MM.1S (cell line): ENCODE measurements around the gene ACACB.
"Not testable (repeated sequence)": the region's sequence is repeated elsewhere in the genome, so short reads cannot be mapped to it uniquely, and the experiment has no call there.

ENCODE experiments used
- DNase-seq: peaks from one replicate; pipeline ENCODE4 v3.0.0-alpha.2; 2015
- H2AFZ ChIP-seq: fragments of 300-600 bp; sonication (generic); 2 replicates; pipeline ENCODE4 v1.6.0; 2016; ENCODE audit warnings: antibody characterized with exemption, low read length
- H3F3A ChIP-seq: fragments of 300-600 bp; sonication (generic); 2 replicates; pipeline ENCODE4 v1.6.1; 2016; ENCODE audit warnings: mild to moderate bottlenecking, antibody characterized with exemption, low read length, moderate library complexity, mixed read lengths; ENCODE audit not compliant: insufficient read depth
- H3K27ac ChIP-seq: fragments of 300-600 bp; sonication (generic); 2 replicates; pipeline ENCODE4 v1.5.1; 2016; ENCODE audit warnings: mild to moderate bottlenecking, low read length
- H3K27me3 ChIP-seq: fragments of 300-600 bp; sonication (generic); replicated peaks from 2 replicates; pipeline ENCODE4 v1.6.0; 2016; ENCODE audit warnings: low read length; ENCODE audit not compliant: insufficient read depth
- H3K36me3 ChIP-seq: fragments of 300-600 bp; sonication (generic); replicated peaks from 2 replicates; pipeline ENCODE4 v1.6.1; 2016; ENCODE audit warnings: mild to moderate bottlenecking, low read length, mixed read lengths; ENCODE audit not compliant: insufficient read depth
- H3K4me1 ChIP-seq: fragments of 300-600 bp; sonication (generic); 2 replicates; pipeline ENCODE4 v1.6.1; 2016; ENCODE audit warnings: low read length, mixed read lengths
- H3K4me2 ChIP-seq: fragments of 300-600 bp; sonication (generic); 2 replicates; pipeline ENCODE4 v1.6.0; 2016; ENCODE audit warnings: low read depth, low read length
- H3K4me3 ChIP-seq: fragments of 300-600 bp; sonication (generic); 2 replicates; pipeline ENCODE4 v1.5.1; 2016; ENCODE audit warnings: low read length, mixed read lengths
- H3K79me2 ChIP-seq: fragments of 300-600 bp; sonication (generic); 2 replicates; pipeline ENCODE4 v1.6.1; 2016; ENCODE audit warnings: mixed run types, low read length, mixed read lengths
- H3K9ac ChIP-seq: fragments of 300-600 bp; sonication (generic); 2 replicates; pipeline ENCODE4 v1.6.1; 2016; ENCODE audit warnings: low read length, mixed read lengths
- H3K9me2 ChIP-seq: fragments of 300-600 bp; sonication (generic); replicated peaks from 2 replicates; pipeline ENCODE4 v1.6.1; 2016; ENCODE audit warnings: mild to moderate bottlenecking, low read length, mixed read lengths; ENCODE audit not compliant: insufficient read depth
- H3K9me3 ChIP-seq: fragments of 300-600 bp; sonication (generic); replicated peaks from 2 replicates; pipeline ENCODE4 v1.6.1; 2016; ENCODE audit warnings: mild to moderate bottlenecking, low read length, mixed read lengths; ENCODE audit not compliant: insufficient read depth
- H4K20me1 ChIP-seq: fragments of 300-600 bp; sonication (generic); 2 replicates; pipeline ENCODE4 v1.6.1; 2016; ENCODE audit warnings: mild to moderate bottlenecking, low read length, moderate library complexity, mixed read lengths; ENCODE audit not compliant: insufficient read depth
- EZH2 ChIP-seq: fragments of 300-600 bp; sonication (generic); optimal IDR thresholded peaks from 2 replicates; pipeline ENCODE3; 2017; ENCODE audit warnings: low read depth, mild to moderate bottlenecking, antibody characterized with exemption, low read length, mixed read lengths
- EZH2phosphoT487 ChIP-seq: fragments of 300-600 bp; sonication (generic); IDR thresholded peaks from 2 replicates; pipeline ENCODE4 v1.6.1; 2018; ENCODE audit warnings: antibody characterized with exemption, low read length
- TF ChIP-seq, protein P1 (sequence below): fragments of 300-600 bp; sonication (generic); IDR thresholded peaks from 2 replicates; pipeline ENCODE4 v1.5.1; 2016; ENCODE audit warnings: antibody characterized with exemption, low read length, mixed read lengths

ACACB gene

DNA sequence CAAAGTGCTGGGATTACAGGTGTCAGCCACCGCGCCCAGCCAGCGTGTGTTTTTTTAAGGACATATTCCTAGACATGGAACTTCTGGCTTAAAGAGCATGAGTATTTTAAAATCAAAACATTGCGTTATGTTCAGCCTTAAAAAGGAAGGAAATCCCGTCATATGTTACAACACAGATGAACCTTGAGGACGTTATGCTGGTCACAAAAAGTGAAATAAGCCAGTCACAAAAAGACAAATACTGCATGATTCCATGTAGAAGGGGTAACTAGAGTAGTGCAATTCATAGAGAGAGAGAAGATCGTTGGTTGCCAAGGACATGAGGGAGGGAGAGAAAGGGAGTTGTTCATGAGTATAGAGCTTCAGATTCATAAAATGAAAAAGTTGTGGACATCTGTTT, 53.9 kb downstream of the ACACB start:
- Histone ChIP-seq H3K36me3 (no peaks in the 10 kb centered on the region; the same call in none of the 2 replicates), H3K27ac (no peak overlapping the region), H3K27me3 (no peaks in the 10 kb centered on the region), H3K9ac (no peak overlapping the region), H2AFZ (no peak overlapping the region), H3K79me2 (no peaks in the 10 kb centered on the region; the same call in 1 of the 2 replicates), H3K9me3 (no peaks in the 10 kb centered on the region), H3K4me3 (no peak overlapping the region), H3F3A (no peaks in the 10 kb centered on the region), H3K4me1 (no peaks in the 10 kb centered on the region), H3K4me2 (no peak overlapping the region), H4K20me1 (0 out of 2 replicates have a peak, but pooled peaks cover 2% of the 10 kb centered on the region), H3K9me2 (no peaks in the 10 kb centered on the region)
- no peak for DNase-seq
- TF ChIP-seq, protein P1, sequence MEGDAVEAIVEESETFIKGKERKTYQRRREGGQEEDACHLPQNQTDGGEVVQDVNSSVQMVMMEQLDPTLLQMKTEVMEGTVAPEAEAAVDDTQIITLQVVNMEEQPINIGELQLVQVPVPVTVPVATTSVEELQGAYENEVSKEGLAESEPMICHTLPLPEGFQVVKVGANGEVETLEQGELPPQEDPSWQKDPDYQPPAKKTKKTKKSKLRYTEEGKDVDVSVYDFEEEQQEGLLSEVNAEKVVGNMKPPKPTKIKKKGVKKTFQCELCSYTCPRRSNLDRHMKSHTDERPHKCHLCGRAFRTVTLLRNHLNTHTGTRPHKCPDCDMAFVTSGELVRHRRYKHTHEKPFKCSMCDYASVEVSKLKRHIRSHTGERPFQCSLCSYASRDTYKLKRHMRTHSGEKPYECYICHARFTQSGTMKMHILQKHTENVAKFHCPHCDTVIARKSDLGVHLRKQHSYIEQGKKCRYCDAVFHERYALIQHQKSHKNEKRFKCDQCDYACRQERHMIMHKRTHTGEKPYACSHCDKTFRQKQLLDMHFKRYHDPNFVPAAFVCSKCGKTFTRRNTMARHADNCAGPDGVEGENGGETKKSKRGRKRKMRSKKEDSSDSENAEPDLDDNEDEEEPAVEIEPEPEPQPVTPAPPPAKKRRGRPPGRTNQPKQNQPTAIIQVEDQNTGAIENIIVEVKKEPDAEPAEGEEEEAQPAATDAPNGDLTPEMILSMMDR: no peak
- TF ChIP-seq EZH2 (no peak), EZH2phosphoT487 (no peak)

DNA sequence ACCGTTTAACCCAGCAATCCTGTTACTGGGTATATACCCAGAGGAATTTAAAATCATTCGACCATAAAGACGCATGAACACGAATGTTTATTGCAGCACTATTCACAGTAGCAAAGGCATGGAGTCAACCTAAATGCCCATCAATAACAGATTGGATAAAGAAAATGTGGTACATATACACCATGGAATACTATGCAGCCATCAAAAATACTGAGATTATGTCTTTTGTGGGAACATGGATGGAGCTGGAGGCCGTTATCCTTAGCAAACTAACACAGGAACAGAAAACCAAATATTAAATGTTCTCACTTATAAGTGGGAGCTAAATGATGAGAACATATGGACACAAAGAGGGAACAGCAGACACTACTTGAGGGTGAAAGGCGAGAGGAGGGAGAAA, 56.4 kb downstream of the ACACB start:
- H3K27me3 ChIP-seq, H3F3A ChIP-seq, H4K20me1 ChIP-seq, H3K4me1 ChIP-seq, H3K27ac ChIP-seq, H2AFZ ChIP-seq, H3K4me2 ChIP-seq, H3K9me3 ChIP-seq, H3K4me3 ChIP-seq, H3K79me2 ChIP-seq, H3K9me2 ChIP-seq, H3K36me3 ChIP-seq, DNase-seq, H3K9ac ChIP-seq: not testable (repeated sequence)

DNA sequence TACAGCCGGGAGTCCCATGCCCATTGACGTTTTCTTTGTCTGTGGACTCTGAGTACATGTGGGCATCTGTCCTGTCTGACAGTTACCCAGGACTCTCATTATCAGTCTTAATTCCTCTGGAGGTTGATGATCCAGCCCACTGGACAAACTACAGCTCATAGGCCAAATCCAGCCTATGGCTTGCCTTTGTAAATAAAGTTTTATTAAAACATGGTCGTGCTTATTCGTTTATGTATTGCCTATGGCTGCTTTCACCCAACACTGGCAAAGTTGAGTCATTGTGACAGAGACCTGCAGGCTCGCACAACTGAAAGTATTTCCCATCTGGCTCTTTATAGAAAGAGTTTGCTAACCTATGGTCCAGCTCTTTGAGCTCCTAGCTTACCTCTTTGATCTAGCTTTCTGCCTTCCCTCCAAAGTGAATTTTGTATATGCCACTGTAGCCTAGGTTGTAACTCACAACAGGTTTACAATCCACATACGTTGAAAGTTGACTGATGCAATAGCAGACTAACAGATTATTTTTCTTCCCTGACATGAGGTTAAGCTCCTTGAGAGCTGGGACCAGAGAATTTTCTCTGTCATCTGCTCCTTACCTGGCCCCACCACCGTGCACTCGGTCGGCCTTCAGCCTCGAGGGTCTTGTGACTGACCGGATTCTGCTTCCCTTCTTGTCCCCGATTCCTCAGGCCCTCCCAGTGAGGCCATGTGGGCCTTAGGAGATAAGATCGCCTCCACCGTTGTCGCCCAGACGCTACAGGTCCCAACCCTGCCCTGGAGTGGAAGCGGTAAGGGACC, 57.3 kb downstream of the ACACB start:
- Histone ChIP-seq H3K9me3 (no peaks in the 10 kb centered on the region), H3K27ac (no peak overlapping the region), H3K4me2 (no peak overlapping the region), H3K9ac (no peak overlapping the region), H3F3A (no peaks in the 10 kb centered on the region), H2AFZ (no peak overlapping the region), H3K27me3 (no peaks in the 10 kb centered on the region), H4K20me1 (0 out of 2 replicates have a peak, but pooled peaks cover 2% of the 10 kb centered on the region), H3K4me3 (no peak overlapping the region), H3K4me1 (no peaks in the 10 kb centered on the region), H3K36me3 (no peaks in the 10 kb centered on the region; the same call in 1 of the 2 replicates), H3K9me2 (no peaks in the 10 kb centered on the region), H3K79me2 (no peaks in the 10 kb centered on the region)
- TF ChIP-seq EZH2phosphoT487 (no peak), EZH2 (no peak)
- TF ChIP-seq, protein P1: no peak
- no peak for DNase-seq

DNA sequence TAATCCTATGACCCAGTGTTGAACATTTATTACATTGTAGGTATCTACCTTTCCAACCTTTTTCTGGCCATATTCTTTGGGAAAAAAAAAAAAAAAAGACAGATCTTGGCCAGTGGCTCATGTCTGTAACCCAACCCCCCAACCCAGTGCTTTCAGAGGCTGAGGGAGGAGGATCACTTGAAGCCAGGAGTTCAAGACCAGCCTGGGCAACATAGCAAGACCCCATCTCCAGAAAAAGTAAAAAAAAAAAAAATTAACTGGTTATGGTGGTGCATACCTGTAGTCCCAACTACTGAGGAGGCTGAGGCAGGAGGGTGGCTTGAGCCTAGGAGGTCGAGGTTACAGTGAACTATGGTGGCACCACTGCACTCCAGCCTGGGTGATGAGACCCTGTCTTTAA, 58.1 kb downstream of the ACACB start:
- no peak for TF ChIP-seq EZH2phosphoT487
- no peak for DNase-seq
- Histone ChIP-seq H4K20me1 (0 out of 2 replicates have a peak, but pooled peaks cover 2% of the 10 kb centered on the region), H3K27ac (no peak overlapping the region), H3K9ac (no peak overlapping the region), H3K27me3 (no peaks in the 10 kb centered on the region), H3K4me3 (no peak overlapping the region), H3K36me3 (no peaks in the 10 kb centered on the region; the same call in 1 of the 2 replicates), H3K4me2 (no peak overlapping the region), H3K4me1 (no peaks in the 10 kb centered on the region), H3K9me3 (no peaks in the 10 kb centered on the region), H3K79me2 (no peaks in the 10 kb centered on the region), H2AFZ (no peak overlapping the region), H3F3A (no peaks in the 10 kb centered on the region), H3K9me2 (no peaks in the 10 kb centered on the region)
